GM23338 (cell line): ENCODE measurements around the gene UQCRH. TPM values are rescaled to one million over a fixed set of nuclear protein-coding genes. Genes with fewer than 3 reads are reported as not detected.

Source experiments
- ATAC-seq: fragments of 200-7000 bp; cut with Tn5 transposase; 3 replicates; pipeline ENCODE4 v1.9.1; 2020
- DNase-seq: peaks from one replicate; pipeline ENCODE4 v3.0.0-alpha.2; 2015; ENCODE audit warnings: low spot score
- H2AFZ ChIP-seq: fragments of 200-600 bp; sonication (generic); 2 replicates; pipeline ENCODE4 v1.8.0; 2016; ENCODE audit warnings: antibody characterized with exemption, mild to moderate bottlenecking, moderate library complexity
- H3F3A ChIP-seq: fragments of 200-600 bp; sonication (generic); replicated peaks from 2 replicates; pipeline ENCODE4 v1.8.0; 2017; ENCODE audit warnings: antibody characterized with exemption, mixed run types, low read depth
- H3K27ac ChIP-seq: fragments of 200-600 bp; sonication (generic); 2 replicates; pipeline ENCODE4 v1.6.1; 2016; ENCODE audit warnings: low read depth
- H3K27me3 ChIP-seq: fragments of 200-600 bp; sonication (generic); 2 replicates; pipeline ENCODE4 v1.8.0; 2016; ENCODE audit warnings: mild to moderate bottlenecking, mixed run types, moderate library complexity; ENCODE audit not compliant: insufficient read depth
- H3K36me3 ChIP-seq: fragments of 200-600 bp; sonication (generic); 2 replicates; pipeline ENCODE4 v1.8.0; 2016; ENCODE audit warnings: mild to moderate bottlenecking; ENCODE audit not compliant: insufficient read depth
- H3K4me1 ChIP-seq: fragments of 200-600 bp; sonication (generic); 2 replicates; pipeline ENCODE4 v1.8.0; 2016; ENCODE audit warnings: mild to moderate bottlenecking, moderate library complexity; ENCODE audit not compliant: insufficient read depth
- H3K4me2 ChIP-seq: fragments of 200-600 bp; sonication (generic); 2 replicates; pipeline ENCODE4 v1.7.1; 2017; ENCODE audit warnings: mixed run types
- H3K4me3 ChIP-seq: fragments of 200-600 bp; sonication (generic); 2 replicates; pipeline ENCODE4 v1.6.1; 2016; ENCODE audit warnings: mixed run types
- H3K79me2 ChIP-seq: fragments of 200-600 bp; sonication (generic); replicated peaks from 2 replicates; pipeline ENCODE4 v1.8.0; 2017; ENCODE audit warnings: mild to moderate bottlenecking; ENCODE audit not compliant: insufficient read depth
- H3K9me2 ChIP-seq: fragments of 200-600 bp; sonication (generic); 2 replicates; pipeline ENCODE4 v1.8.0; 2017; ENCODE audit not compliant: insufficient read depth
- H4K20me1 ChIP-seq: fragments of 200-600 bp; sonication (generic); replicated peaks from 2 replicates; pipeline ENCODE4 v1.8.0; 2017; ENCODE audit warnings: mild to moderate bottlenecking; ENCODE audit not compliant: insufficient read depth
- H3K27ac Mint-ChIP-seq: 2 replicates; pipeline ENCODE4 v1.8.0; 2020; ENCODE audit warnings: inconsistent platforms, mild to moderate bottlenecking, moderate library complexity, mixed read lengths
- H3K27me3 Mint-ChIP-seq: 3 replicates; pipeline ENCODE4 v1.8.0; 2022; ENCODE audit warnings: low read depth, mild to moderate bottlenecking, moderate library complexity, mixed read lengths, inconsistent platforms; ENCODE audit not compliant: insufficient read depth, poor library complexity
- H3K36me3 Mint-ChIP-seq: 3 replicates; pipeline ENCODE4 v1.8.0; 2021; ENCODE audit warnings: low read depth, mild to moderate bottlenecking, inconsistent platforms, moderate library complexity, mixed read lengths
- H3K4me1 Mint-ChIP-seq: 3 replicates; pipeline ENCODE4 v1.8.0; 2020; ENCODE audit warnings: mild to moderate bottlenecking, inconsistent platforms, mixed read lengths
- H3K4me3 Mint-ChIP-seq: 3 replicates; pipeline ENCODE4 v1.8.0; 2021; ENCODE audit warnings: moderate library complexity, mild to moderate bottlenecking, inconsistent platforms, mixed read lengths
- H3K9me3 Mint-ChIP-seq: 3 replicates; pipeline ENCODE4 v1.8.0; 2020; ENCODE audit warnings: moderate library complexity, mild to moderate bottlenecking, inconsistent platforms, mixed read lengths
- CREB1 ChIP-seq: fragments of 250-450 bp; sonication (Bioruptor Pico); IDR thresholded peaks from 2 replicates; pipeline ENCODE4 v1.5.0; 2020; ENCODE audit warnings: low read depth, mild to moderate bottlenecking, moderate library complexity
- EZH2 ChIP-seq: fragments of 200-600 bp; sonication (generic); IDR thresholded peaks from one replicate; pipeline ENCODE4 v1.8.0; 2017; ENCODE audit warnings: antibody characterized with exemption, mild to moderate bottlenecking, low read depth; ENCODE audit not compliant: unreplicated experiment
- EZH2phosphoT487 ChIP-seq: fragments of 200-600 bp; sonication (generic); IDR thresholded peaks from one replicate; pipeline ENCODE4 v1.8.1; 2018; ENCODE audit warnings: antibody characterized with exemption; ENCODE audit not compliant: unreplicated experiment
- JUNB ChIP-seq: IDR thresholded peaks from one replicate; pipeline ENCODE4 v1.6.1; 2016; ENCODE audit warnings: antibody characterized with exemption; ENCODE audit not compliant: unreplicated experiment
- NANOG ChIP-seq: IDR thresholded peaks from 2 replicates; pipeline ENCODE4 v1.6.1; 2016; ENCODE audit warnings: antibody characterized with exemption, borderline replicate concordance
- POLR2AphosphoS5 ChIP-seq: IDR thresholded peaks from 2 replicates; pipeline ENCODE4 v1.6.1; 2016; ENCODE audit warnings: antibody characterized with exemption, low read depth
- STAT1 ChIP-seq: IDR thresholded peaks from one replicate; pipeline ENCODE4 v1.6.1; 2016; ENCODE audit warnings: antibody characterized with exemption; ENCODE audit not compliant: unreplicated experiment
- ZNF114 ChIP-seq: fragments of 250-450 bp; sonication (Bioruptor Pico); IDR thresholded peaks from 2 replicates; pipeline ENCODE4 v1.5.0; 2020; ENCODE audit warnings: mild to moderate bottlenecking, moderate library complexity
- ZNF331 ChIP-seq: fragments of 250-450 bp; sonication (Bioruptor Pico); IDR thresholded peaks from 2 replicates; pipeline ENCODE4 v1.5.0; 2020; ENCODE audit warnings: low read depth, mild to moderate bottlenecking, moderate library complexity
- ZNF462 ChIP-seq: fragments of 250-450 bp; sonication (Bioruptor Pico); IDR thresholded peaks from 2 replicates; pipeline ENCODE4 v1.5.0; 2020; ENCODE audit warnings: mild to moderate bottlenecking, moderate library complexity
- polyA plus RNA-seq: library from polyadenylated mRNA; unstranded; fragments of >200 nt; fragmentation: Nextera tagmentation; extraction: Ambion mirVana; gene quantifications from 2 replicates; pipeline ENCODE4 v1.2.1, GENCODE V29; 2016
- total RNA-seq: library from RNA; depleted of rRNA; stranded (reverse); fragments of >200 nt; shearing (Covaris generic); gene quantifications from 2 replicates; pipeline ENCODE4 v1.2.3, GENCODE V29; 2014
- TF ChIP-seq, protein P1 (sequence below): IDR thresholded peaks from 2 replicates; pipeline ENCODE4 v1.6.1; 2016; ENCODE audit warnings: antibody characterized with exemption
- TF ChIP-seq, protein P2 (sequence below), 2 experiments: fragments of 200-600 bp in 1 of 2; sonication (generic) in 1 of 2; conservative IDR thresholded peaks; 2 replicates each; pipeline versions ENCODE4 v1.5.1 to v1.6.1; 2016 to 2017; ENCODE audit warnings: antibody characterized with exemption in 2 of 2, low read depth in 2 of 2, mild to moderate bottlenecking in 2 of 2, moderate library complexity in 1 of 2
- TF ChIP-seq, protein P3 (sequence below): IDR thresholded peaks from one replicate; pipeline ENCODE4 v1.6.1; 2018; ENCODE audit warnings: antibody characterized with exemption; ENCODE audit not compliant: unreplicated experiment

UQCRH gene
- total and polyA plus RNA-seq, 2 experiments from 2014 or later = 579 to 1,330 TPM

DNA sequence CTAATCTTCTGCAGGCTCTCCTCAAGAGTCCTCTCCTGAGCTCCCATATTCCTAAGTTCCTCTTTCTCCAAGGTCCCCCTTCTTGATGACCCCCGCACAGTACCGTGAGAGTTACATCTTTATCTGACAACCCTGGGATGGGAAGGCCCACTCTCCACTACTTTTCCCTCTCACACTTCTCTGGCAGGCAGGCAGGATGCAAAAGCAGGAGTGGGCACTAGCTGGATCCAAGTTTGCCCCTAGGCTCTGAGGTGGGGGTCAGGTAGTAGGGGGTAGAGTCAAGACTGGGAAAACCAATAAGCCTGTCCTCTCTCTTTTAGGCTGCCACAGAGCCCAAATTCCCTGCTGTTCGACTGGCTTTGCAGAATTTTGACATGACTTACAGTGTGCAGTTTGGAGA is 41.0 kb downstream of the UQCRH start:
- no peak for TF ChIP-seq STAT1
- TF ChIP-seq, protein P1, sequence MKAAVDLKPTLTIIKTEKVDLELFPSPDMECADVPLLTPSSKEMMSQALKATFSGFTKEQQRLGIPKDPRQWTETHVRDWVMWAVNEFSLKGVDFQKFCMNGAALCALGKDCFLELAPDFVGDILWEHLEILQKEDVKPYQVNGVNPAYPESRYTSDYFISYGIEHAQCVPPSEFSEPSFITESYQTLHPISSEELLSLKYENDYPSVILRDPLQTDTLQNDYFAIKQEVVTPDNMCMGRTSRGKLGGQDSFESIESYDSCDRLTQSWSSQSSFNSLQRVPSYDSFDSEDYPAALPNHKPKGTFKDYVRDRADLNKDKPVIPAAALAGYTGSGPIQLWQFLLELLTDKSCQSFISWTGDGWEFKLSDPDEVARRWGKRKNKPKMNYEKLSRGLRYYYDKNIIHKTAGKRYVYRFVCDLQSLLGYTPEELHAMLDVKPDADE = no peak
- TF ChIP-seq ZNF114 (CRISPR knock-in tag) = no peak
- TF ChIP-seq JUNB = no peak
- no peak for TF ChIP-seq EZH2phosphoT487
- TF ChIP-seq, protein P2, sequence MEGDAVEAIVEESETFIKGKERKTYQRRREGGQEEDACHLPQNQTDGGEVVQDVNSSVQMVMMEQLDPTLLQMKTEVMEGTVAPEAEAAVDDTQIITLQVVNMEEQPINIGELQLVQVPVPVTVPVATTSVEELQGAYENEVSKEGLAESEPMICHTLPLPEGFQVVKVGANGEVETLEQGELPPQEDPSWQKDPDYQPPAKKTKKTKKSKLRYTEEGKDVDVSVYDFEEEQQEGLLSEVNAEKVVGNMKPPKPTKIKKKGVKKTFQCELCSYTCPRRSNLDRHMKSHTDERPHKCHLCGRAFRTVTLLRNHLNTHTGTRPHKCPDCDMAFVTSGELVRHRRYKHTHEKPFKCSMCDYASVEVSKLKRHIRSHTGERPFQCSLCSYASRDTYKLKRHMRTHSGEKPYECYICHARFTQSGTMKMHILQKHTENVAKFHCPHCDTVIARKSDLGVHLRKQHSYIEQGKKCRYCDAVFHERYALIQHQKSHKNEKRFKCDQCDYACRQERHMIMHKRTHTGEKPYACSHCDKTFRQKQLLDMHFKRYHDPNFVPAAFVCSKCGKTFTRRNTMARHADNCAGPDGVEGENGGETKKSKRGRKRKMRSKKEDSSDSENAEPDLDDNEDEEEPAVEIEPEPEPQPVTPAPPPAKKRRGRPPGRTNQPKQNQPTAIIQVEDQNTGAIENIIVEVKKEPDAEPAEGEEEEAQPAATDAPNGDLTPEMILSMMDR (conservative IDR thresholded peaks at IDR 0.05; ENCODE audit: low read depth in 2 of 2) = no peak
- no peak for TF ChIP-seq NANOG
- TF ChIP-seq, protein P3, sequence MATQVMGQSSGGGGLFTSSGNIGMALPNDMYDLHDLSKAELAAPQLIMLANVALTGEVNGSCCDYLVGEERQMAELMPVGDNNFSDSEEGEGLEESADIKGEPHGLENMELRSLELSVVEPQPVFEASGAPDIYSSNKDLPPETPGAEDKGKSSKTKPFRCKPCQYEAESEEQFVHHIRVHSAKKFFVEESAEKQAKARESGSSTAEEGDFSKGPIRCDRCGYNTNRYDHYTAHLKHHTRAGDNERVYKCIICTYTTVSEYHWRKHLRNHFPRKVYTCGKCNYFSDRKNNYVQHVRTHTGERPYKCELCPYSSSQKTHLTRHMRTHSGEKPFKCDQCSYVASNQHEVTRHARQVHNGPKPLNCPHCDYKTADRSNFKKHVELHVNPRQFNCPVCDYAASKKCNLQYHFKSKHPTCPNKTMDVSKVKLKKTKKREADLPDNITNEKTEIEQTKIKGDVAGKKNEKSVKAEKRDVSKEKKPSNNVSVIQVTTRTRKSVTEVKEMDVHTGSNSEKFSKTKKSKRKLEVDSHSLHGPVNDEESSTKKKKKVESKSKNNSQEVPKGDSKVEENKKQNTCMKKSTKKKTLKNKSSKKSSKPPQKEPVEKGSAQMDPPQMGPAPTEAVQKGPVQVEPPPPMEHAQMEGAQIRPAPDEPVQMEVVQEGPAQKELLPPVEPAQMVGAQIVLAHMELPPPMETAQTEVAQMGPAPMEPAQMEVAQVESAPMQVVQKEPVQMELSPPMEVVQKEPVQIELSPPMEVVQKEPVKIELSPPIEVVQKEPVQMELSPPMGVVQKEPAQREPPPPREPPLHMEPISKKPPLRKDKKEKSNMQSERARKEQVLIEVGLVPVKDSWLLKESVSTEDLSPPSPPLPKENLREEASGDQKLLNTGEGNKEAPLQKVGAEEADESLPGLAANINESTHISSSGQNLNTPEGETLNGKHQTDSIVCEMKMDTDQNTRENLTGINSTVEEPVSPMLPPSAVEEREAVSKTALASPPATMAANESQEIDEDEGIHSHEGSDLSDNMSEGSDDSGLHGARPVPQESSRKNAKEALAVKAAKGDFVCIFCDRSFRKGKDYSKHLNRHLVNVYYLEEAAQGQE = no peak
- no peak for TF ChIP-seq CREB1 (CRISPR knock-in tag)
- no peak for TF ChIP-seq ZNF331 (CRISPR knock-in tag)
- no peak for TF ChIP-seq POLR2AphosphoS5
- no peak for TF ChIP-seq EZH2
- TF ChIP-seq ZNF462 = no peak
- Histone ChIP-seq H3F3A (peaks cover 12% of the 10 kb centered on the region), H3K9me2 (no peaks in the 10 kb centered on the region), H3K4me1 (peaks cover 7% of the 10 kb centered on the region), H3K79me2 (peaks cover 20% of the 10 kb centered on the region), H2AFZ (no peak overlapping the region), H3K27ac (no peak overlapping the region), H3K4me3 (no peak overlapping the region), H3K4me2 (no peak overlapping the region), H3K36me3 (peaks cover 28% of the 10 kb centered on the region), H4K20me1 (no peaks in the 10 kb centered on the region), H3K27me3 (no peaks in the 10 kb centered on the region)
- H3K4me1 Mint-ChIP-seq = peaks cover 15% of the 10 kb centered on the region; the same call in 2 of the 3 replicates
- H3K9me3 Mint-ChIP-seq = no peaks in the 10 kb centered on the region
- ATAC-seq = no peak
- peaks cover 64% of the 10 kb centered on the region for H3K36me3 Mint-ChIP-seq
- no peak overlapping the region for H3K27ac Mint-ChIP-seq
- no peak for DNase-seq
- H3K4me3 Mint-ChIP-seq = no peak overlapping the region
- H3K27me3 Mint-ChIP-seq = peaks cover 13% of the 10 kb centered on the region
